HEK293 (cell line): ENCODE measurements around the gene CEP63.

Experiments used
- CTCF ChIA-PET: fragments of 350-600 bp; formaldehyde crosslinking; extraction: SDS; loops from one replicate; lab custom pipeline; 2021; ENCODE audit warnings: antibody characterized with exemption; lab: Yijun Ruan, JAX
- POLR2A ChIA-PET: fragments of 300-600 bp; formaldehyde crosslinking; extraction: SDS; loops from one replicate; lab custom pipeline; 2020; ENCODE audit warnings: antibody characterized with exemption, inconsistent platforms; lab: Yijun Ruan, JAX
- H3K27ac ChIP-seq: fragments of 200-500 bp; sonication (Bioruptor generic); 2 replicates; pipeline ENCODE4 v1.5.1; 2014; ENCODE audit warnings: low read depth, low read length, control low read depth, inconsistent platforms; ENCODE audit errors: extremely low read depth
- H3K36me3 ChIP-seq, 2 experiments: fragments of 200-500 bp in 1 of 2; sonication (Bioruptor generic) in 1 of 2; 1 replicate in 1 of 2; 2 replicates in 1 of 2; pipeline ENCODE4 v1.5.1; 2014 to 2017; ENCODE audit warnings: inconsistent platforms in 2 of 2, low read length in 2 of 2; ENCODE audit not compliant: control insufficient read depth in 2 of 2, insufficient read depth in 1 of 2
- H3K4me1 ChIP-seq: fragments of 200-500 bp; sonication (Bioruptor generic); 2 replicates; pipeline ENCODE4 v1.5.1; 2014; ENCODE audit warnings: mild to moderate bottlenecking, low read length, inconsistent platforms; ENCODE audit not compliant: control insufficient read depth, insufficient read depth
- H3K4me3 ChIP-seq: 2 replicates; pipeline ENCODE4 v1.5.1; 2011; ENCODE audit warnings: low read depth, mild to moderate bottlenecking, control low read depth, low read length, moderate library complexity
- H3K9me3 ChIP-seq: fragments of 200-500 bp; sonication (Bioruptor generic); 2 replicates; pipeline ENCODE4 v1.5.1; 2014; ENCODE audit warnings: low read depth, low read length, inconsistent platforms; ENCODE audit not compliant: control insufficient read depth, insufficient read depth
- ZBTB7A ChIP-seq: fragments of 450-650 bp; formaldehyde crosslinking; IDR thresholded peaks from 2 replicates; pipeline ENCODE4 v1.5.1; 2016; ENCODE audit warnings: low read depth, missing biosample characterization, missing genetic modification characterization
- ZFP37 ChIP-seq: fragments of 450-650 bp; formaldehyde crosslinking; IDR thresholded peaks from 2 replicates; pipeline ENCODE4 v1.5.1; 2016; ENCODE audit warnings: missing biosample characterization, missing genetic modification characterization
- ZIC2 ChIP-seq: fragments of 450-650 bp; formaldehyde crosslinking; IDR thresholded peaks from 2 replicates; pipeline ENCODE4 v1.5.1; 2016; ENCODE audit warnings: missing biosample characterization, missing genetic modification characterization
- ZNF19 ChIP-seq: fragments of 450-650 bp; formaldehyde crosslinking; IDR thresholded peaks from 2 replicates; pipeline ENCODE4; 2016; ENCODE audit warnings: missing biosample characterization, missing genetic modification characterization, low read depth
- ZNF223 ChIP-seq: fragments of 450-650 bp; formaldehyde crosslinking; IDR thresholded peaks from 2 replicates; pipeline ENCODE4 v1.5.1; 2016; ENCODE audit warnings: missing biosample characterization, missing genetic modification characterization
- ZNF274 ChIP-seq, 2 experiments: fragments of 200-500 bp in 1 of 2; fragments of 450-650 bp in 1 of 2; sonication (Bioruptor generic) in 1 of 2; formaldehyde crosslinking in 1 of 2; IDR thresholded peaks; 2 replicates each; pipeline versions ENCODE4 v1.5.1 to v1.6.1; 2014 to 2016; ENCODE audit warnings: borderline replicate concordance in 1 of 2, inconsistent platforms in 1 of 2, low read length in 1 of 2, missing biosample characterization in 1 of 2, missing genetic modification characterization in 1 of 2
- ZNF658 ChIP-seq: fragments of 450-650 bp; formaldehyde crosslinking; IDR thresholded peaks from 2 replicates; pipeline ENCODE4; 2016; ENCODE audit warnings: missing biosample characterization, missing genetic modification characterization
- TF ChIP-seq, protein P1 (sequence below): fragments of 450-650 bp; formaldehyde crosslinking; IDR thresholded peaks from 2 replicates; pipeline ENCODE4 v1.5.0; 2017; ENCODE audit warnings: missing biosample characterization, missing genetic modification characterization, borderline replicate concordance
- TF ChIP-seq, protein P2 (sequence below): fragments of 450-650 bp; formaldehyde crosslinking; IDR thresholded peaks from 2 replicates; pipeline ENCODE4 v1.5.1; 2016; ENCODE audit warnings: missing biosample characterization, missing genetic modification characterization
- TF ChIP-seq, protein P3 (sequence below): fragments of 450-650 bp; formaldehyde crosslinking; IDR thresholded peaks from 2 replicates; pipeline ENCODE4 v1.5.1; 2016; ENCODE audit warnings: missing biosample characterization, missing genetic modification characterization
- TF ChIP-seq, protein P4 (sequence below): fragments of 450-650 bp; formaldehyde crosslinking; IDR thresholded peaks from 2 replicates; pipeline ENCODE4 v1.5.1; 2016; ENCODE audit warnings: missing biosample characterization, missing genetic modification characterization
- TF ChIP-seq, protein P5 (sequence below): fragments of 450-650 bp; formaldehyde crosslinking; IDR thresholded peaks from 2 replicates; pipeline ENCODE4; 2016; ENCODE audit warnings: missing biosample characterization, missing genetic modification characterization
- TF ChIP-seq, protein P6 (sequence below): fragments of 450-650 bp; formaldehyde crosslinking; IDR thresholded peaks from 2 replicates; pipeline ENCODE4 v1.5.1; 2017; ENCODE audit warnings: missing biosample characterization, missing genetic modification characterization

Gene CEP63

DNA sequence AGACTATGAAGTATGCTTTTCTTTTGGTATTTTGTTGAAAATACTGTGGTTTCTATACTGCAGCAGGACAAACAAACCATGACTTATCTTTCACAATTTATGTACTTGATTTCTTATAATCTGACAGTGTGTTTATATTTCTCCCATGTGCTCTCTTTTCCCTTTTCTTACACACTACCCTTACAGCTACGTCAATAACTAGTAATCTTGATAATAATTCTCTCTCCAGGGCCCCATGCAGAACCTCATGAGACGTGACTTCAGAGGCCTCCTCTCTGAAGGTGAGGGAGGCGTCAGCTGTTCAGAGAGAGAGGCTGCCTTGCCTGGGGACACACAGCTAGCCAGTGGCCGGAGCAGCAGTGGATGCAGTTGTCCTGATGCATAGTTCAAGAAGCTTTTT is 129.1 kb downstream of the CEP63 start (continued):
- TF ChIP-seq, protein P1, sequence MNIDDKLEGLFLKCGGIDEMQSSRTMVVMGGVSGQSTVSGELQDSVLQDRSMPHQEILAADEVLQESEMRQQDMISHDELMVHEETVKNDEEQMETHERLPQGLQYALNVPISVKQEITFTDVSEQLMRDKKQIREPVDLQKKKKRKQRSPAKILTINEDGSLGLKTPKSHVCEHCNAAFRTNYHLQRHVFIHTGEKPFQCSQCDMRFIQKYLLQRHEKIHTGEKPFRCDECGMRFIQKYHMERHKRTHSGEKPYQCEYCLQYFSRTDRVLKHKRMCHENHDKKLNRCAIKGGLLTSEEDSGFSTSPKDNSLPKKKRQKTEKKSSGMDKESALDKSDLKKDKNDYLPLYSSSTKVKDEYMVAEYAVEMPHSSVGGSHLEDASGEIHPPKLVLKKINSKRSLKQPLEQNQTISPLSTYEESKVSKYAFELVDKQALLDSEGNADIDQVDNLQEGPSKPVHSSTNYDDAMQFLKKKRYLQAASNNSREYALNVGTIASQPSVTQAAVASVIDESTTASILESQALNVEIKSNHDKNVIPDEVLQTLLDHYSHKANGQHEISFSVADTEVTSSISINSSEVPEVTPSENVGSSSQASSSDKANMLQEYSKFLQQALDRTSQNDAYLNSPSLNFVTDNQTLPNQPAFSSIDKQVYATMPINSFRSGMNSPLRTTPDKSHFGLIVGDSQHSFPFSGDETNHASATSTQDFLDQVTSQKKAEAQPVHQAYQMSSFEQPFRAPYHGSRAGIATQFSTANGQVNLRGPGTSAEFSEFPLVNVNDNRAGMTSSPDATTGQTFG (tag by site-specific recombination): no peak
- TF ChIP-seq, protein P2, sequence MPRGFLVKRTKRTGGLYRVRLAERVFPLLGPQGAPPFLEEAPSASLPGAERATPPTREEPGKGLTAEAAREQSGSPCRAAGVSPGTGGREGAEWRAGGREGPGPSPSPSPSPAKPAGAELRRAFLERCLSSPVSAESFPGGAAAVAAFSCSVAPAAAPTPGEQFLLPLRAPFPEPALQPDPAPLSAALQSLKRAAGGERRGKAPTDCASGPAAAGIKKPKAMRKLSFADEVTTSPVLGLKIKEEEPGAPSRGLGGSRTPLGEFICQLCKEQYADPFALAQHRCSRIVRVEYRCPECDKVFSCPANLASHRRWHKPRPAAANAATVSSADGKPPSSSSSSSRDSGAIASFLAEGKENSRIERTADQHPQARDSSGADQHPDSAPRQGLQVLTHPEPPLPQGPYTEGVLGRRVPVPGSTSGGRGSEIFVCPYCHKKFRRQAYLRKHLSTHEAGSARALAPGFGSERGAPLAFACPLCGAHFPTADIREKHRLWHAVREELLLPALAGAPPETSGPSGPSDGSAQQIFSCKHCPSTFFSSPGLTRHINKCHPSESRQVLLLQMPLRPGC (tag by site-specific recombination): no peak
- no peak for TF ChIP-seq ZNF658 (tag by site-specific recombination)
- no peak for TF ChIP-seq ZNF274 (IDR thresholded peaks at IDR 0.05; ENCODE audit: low read length)
- TF ChIP-seq ZNF274 (tag by site-specific recombination; IDR thresholded peaks at IDR 0.05; ENCODE audit: borderline replicate concordance): no peak
- TF ChIP-seq, protein P3, sequence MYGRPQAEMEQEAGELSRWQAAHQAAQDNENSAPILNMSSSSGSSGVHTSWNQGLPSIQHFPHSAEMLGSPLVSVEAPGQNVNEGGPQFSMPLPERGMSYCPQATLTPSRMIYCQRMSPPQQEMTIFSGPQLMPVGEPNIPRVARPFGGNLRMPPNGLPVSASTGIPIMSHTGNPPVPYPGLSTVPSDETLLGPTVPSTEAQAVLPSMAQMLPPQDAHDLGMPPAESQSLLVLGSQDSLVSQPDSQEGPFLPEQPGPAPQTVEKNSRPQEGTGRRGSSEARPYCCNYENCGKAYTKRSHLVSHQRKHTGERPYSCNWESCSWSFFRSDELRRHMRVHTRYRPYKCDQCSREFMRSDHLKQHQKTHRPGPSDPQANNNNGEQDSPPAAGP: no peak
- TF ChIP-seq ZNF19 (tag by site-specific recombination): no peak

DNA sequence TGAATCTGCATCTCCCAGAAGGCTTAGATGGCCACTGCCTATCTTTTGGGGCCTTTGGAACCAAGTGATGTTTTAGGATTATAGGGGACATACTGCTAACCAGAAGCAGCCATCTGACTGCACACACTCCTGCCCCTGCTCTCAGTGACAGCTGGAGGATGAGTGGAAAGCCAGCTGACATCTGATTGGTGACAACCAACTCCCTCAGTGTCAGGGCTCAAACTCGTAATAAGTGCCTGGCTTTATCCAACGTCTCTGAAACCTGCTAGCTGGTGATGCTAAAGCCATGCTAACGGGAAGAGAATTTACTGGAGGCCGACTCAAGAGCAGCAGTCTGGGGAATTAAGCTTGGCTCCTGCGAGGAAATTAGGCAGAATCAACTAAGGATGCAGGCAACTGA is 129.9 kb downstream of the CEP63 start:
- CTCF ChIA-PET: interaction anchor here (0.7 kb wide), 1 partner anchor 8 kb away, joined by 3 read pairs; no protein-coding TSS in a partner anchor
- H3K9me3 ChIP-seq: no peaks in the 10 kb centered on the region
- H3K4me3 ChIP-seq: no peak overlapping the region
- TF ChIP-seq, protein P4, sequence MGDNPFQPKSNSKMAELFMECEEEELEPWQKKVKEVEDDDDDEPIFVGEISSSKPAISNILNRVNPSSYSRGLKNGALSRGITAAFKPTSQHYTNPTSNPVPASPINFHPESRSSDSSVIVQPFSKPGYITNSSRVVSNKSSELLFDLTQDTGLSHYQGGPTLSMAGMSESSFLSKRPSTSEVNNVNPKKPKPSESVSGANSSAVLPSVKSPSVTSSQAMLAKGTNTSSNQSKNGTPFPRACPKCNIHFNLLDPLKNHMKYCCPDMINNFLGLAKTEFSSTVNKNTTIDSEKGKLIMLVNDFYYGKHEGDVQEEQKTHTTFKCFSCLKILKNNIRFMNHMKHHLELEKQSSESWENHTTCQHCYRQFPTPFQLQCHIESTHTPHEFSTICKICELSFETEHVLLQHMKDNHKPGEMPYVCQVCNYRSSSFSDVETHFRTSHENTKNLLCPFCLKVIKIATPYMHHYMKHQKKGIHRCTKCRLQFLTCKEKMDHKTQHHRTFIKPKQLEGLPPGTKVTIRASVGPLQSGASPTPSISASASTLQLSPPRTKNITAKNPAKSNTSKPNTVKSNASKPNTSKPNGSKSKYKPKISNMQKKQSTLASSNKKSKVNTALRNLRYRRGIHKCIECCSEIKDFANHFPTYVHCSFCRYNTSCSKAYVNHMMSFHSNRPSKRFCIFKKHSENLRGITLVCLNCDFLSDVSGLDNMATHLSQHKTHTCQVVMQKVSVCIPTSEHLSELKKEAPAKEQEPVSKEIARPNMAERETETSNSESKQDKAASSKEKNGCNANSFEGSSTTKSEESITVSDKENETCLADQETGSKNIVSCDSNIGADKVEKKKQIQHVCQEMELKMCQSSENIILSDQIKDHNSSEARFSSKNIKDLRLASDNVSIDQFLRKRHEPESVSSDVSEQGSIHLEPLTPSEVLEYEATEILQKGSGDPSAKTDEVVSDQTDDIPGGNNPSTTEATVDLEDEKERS (tag by site-specific recombination): no peak
- TF ChIP-seq, protein P5, sequence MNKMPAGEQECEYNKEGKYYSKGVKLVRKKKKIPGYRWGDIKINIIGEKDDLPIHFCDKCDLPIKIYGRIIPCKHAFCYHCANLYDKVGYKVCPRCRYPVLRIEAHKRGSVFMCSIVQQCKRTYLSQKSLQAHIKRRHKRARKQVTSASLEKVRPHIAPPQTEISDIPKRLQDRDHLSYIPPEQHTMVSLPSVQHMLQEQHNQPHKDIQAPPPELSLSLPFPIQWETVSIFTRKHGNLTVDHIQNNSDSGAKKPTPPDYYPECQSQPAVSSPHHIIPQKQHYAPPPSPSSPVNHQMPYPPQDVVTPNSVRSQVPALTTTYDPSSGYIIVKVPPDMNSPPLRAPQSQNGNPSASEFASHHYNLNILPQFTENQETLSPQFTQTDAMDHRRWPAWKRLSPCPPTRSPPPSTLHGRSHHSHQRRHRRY (tag by site-specific recombination): no peak
- POLR2A ChIA-PET: no interaction called here
- no peaks in the 10 kb centered on the region for H3K4me1 ChIP-seq
- no peaks in the 10 kb centered on the region for H3K36me3 ChIP-seq
- H3K27ac ChIP-seq: no peak overlapping the region

DNA sequence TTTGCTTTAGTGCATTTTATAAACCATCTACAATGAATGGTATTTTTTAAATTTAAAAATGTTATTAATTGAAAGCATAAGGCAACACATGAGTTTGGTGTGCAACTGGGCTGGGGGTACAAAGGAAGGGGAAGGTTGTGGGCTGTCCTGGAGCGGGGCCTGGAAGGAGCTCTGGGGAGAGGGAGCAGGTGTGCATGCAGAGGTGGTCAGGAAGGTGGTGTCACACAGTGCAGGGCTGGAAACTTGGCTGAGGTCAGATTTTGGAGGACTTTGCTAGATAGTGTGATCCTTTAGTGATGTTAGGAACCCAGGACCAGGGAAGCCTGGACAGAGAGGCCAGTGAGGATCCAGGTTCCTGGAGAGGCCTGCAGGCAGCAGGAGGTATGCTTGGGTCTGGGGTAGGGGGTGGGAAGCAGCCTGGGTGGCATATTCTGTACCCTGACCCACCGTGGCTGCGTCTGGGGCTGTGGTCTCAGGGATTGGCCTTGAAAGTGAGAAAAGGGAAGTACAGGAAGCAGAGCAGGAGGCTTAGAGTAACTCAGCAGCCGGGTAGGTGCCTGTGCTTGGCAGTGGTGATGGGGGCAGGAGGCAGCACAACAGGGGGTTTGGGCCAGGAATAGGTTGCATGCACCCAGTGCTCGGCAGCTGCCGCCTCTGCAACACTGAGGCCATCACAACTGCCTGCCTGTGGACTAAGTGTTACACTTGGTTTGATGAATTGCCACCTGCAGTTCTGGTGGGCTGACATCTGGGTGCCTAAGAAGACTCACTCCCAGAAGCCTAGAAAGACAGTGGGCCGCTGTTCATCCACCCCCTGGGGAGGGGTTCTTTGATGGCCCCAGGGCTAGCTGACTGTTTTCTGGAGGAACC is 132.0 kb downstream of the CEP63 start:
- Histone ChIP-seq H3K4me1 (no peaks in the 10 kb centered on the region), H3K27ac (no peak overlapping the region), H3K9me3 (no peaks in the 10 kb centered on the region), H3K4me3 (no peak overlapping the region), H3K36me3 (no peaks in the 10 kb centered on the region)
- POLR2A ChIA-PET: no interaction called here
- CTCF ChIA-PET: interaction anchor here (0.9 kb wide), 1 partner anchor 176 kb away, joined by 3 read pairs; no protein-coding TSS in a partner anchor
- TF ChIP-seq ZNF223 (tag by site-specific recombination): no peak
- TF ChIP-seq ZFP37 (tag by site-specific recombination): no peak
- TF ChIP-seq, protein P6, sequence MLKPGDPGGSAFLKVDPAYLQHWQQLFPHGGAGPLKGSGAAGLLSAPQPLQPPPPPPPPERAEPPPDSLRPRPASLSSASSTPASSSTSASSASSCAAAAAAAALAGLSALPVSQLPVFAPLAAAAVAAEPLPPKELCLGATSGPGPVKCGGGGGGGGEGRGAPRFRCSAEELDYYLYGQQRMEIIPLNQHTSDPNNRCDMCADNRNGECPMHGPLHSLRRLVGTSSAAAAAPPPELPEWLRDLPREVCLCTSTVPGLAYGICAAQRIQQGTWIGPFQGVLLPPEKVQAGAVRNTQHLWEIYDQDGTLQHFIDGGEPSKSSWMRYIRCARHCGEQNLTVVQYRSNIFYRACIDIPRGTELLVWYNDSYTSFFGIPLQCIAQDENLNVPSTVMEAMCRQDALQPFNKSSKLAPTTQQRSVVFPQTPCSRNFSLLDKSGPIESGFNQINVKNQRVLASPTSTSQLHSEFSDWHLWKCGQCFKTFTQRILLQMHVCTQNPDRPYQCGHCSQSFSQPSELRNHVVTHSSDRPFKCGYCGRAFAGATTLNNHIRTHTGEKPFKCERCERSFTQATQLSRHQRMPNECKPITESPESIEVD (tag by site-specific recombination): no peak
- no peak for TF ChIP-seq ZNF274 (IDR thresholded peaks at IDR 0.05; ENCODE audit: low read length)
- TF ChIP-seq ZNF274 (tag by site-specific recombination; IDR thresholded peaks at IDR 0.05; ENCODE audit: borderline replicate concordance): no peak
- TF ChIP-seq ZBTB7A: no peak
- peak; percentile 23 for TF ChIP-seq ZIC2 (tag by site-specific recombination)
